Prostate gland (tissue), 2 donors: ENCODE measurements around the gene GADD45B.

Source experiments
- POLR2A ChIP-seq: fragments of 450-650 bp; IDR thresholded peaks from one replicate; pipeline ENCODE4 v1.6.1; 2016; ENCODE audit warnings: antibody characterized with exemption, mild to moderate bottlenecking
- POLR2AphosphoS5 ChIP-seq: sonication (generic); formaldehyde crosslinking; IDR thresholded peaks from one replicate; pipeline ENCODE4 v1.6.1; 2017; ENCODE audit warnings: antibody characterized with exemption
- TF ChIP-seq, protein P1 (sequence below), 4 experiments: fragments of 200-600 bp in 2 of 4; fragments of 450-650 bp in 2 of 4; sonication (generic) in 2 of 4; IDR thresholded peaks; 1 replicate in 3 of 4; 2 replicates in 1 of 4; pipeline ENCODE4 v1.5.1; 2016 to 2019; ENCODE audit warnings: antibody characterized with exemption in 4 of 4, mild to moderate bottlenecking in 2 of 4, moderate library complexity in 2 of 4

DNA sequence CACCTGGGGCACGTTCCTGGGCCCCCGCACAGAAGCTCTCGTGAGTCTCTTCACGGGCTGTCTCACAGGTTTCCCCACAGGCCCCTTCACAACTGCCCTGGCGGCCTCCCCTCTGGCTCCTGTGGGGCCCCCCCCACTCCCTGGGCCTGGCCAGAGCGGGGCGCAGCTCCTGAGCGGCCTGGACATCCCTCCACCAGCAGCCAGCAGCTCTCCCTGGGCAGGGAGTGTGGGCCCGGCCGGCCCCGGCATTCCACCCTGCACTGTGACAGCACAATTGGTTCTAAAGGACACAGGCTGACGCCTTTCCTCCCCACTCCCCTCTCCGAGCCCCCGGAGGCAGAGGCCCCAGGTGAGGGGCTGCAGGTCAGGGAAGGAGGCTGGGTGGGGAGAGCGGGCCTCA, 39.0 kb upstream of the GADD45B start:
- TF ChIP-seq, protein P1, sequence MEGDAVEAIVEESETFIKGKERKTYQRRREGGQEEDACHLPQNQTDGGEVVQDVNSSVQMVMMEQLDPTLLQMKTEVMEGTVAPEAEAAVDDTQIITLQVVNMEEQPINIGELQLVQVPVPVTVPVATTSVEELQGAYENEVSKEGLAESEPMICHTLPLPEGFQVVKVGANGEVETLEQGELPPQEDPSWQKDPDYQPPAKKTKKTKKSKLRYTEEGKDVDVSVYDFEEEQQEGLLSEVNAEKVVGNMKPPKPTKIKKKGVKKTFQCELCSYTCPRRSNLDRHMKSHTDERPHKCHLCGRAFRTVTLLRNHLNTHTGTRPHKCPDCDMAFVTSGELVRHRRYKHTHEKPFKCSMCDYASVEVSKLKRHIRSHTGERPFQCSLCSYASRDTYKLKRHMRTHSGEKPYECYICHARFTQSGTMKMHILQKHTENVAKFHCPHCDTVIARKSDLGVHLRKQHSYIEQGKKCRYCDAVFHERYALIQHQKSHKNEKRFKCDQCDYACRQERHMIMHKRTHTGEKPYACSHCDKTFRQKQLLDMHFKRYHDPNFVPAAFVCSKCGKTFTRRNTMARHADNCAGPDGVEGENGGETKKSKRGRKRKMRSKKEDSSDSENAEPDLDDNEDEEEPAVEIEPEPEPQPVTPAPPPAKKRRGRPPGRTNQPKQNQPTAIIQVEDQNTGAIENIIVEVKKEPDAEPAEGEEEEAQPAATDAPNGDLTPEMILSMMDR (IDR thresholded peaks at IDR 0.05), result no peak
- TF ChIP-seq POLR2A (no peak), POLR2AphosphoS5 (no peak)
